Stimulated activated CD8-positive, alpha-beta memory T cell treated with anti-CD3 and anti-CD28 coated beads, Interleukin-15, amount 100 ng/mL, for 48 hours (primary cell): Measurements from ENCODE around the gene PCDHA5.
"Not testable (repeated sequence)": the region's sequence is repeated elsewhere in the genome, so short reads cannot be mapped to it uniquely, and the experiment has no call there.

ENCODE experiments used
- DNase-seq, 2 donors: peaks; one replicate each; pipeline ENCODE4 v3.0.0-alpha.2; 2020; ENCODE audit warnings: low read depth in 2 of 2

PCDHA5 gene

DNA sequence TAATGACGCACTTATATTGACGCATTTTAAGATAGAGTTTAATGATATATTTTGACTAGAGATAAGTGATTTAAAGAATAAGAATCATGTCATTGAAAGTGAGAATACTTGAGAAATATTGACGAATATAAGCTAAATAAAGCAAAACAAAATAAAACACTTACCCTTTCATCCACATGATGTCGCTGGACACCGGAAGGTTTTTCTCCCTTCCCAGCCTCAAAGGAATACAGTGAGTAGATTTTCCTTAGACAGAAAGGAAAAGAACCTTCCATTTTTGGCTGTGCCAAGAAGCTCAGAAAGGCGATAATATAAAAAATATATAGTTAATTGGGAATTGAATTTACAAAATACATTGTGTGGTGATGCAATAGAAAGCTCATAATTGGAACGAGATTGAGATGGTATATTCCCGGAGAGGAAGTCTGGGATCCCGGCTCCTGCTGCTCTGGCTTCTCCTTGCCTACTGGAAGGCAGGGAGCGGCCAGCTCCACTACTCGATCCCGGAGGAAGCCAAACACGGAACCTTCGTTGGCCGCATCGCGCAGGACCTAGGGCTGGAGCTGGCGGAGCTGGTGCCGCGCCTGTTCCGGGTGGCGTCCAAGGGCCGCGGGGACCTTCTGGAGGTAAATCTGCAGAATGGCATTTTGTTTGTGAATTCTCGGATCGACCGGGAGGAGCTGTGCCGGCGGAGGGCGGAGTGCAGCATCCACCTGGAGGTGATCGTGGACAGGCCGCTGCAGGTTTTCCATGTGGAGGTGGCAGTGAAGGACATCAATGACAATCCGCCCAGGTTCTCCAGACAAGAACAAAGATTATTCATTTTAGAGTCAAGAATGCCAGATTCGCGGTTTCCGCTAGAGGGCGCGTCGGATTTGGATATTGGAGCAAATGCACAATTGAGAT, at the start of gene PCDHA5:
TSS of gene PCDHA5 (plus strand) at position 239 of the 906 bp plus-strand sequence.
- DNase-seq = no peak

DNA sequence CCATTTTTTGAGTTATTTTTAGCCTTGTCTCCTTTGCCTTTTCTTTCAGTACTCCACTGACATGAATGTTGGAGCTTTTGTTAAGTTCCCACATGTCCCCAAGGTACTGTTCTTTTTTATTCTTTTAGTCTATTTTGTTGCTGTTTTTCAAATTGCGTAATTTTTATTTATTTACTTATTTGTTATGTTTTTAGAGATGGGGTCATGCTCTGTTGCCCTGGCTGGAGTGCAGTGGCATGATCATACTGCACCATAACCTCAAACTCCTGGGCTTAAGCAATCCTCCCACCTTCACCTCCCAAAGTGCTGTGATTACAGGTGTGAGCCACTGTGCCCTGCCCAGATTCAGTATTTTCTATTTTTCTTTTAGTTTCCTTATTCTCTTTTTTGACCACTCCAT, 40.9 kb upstream of the PCDHA5 start:
- DNase-seq = no peak

DNA sequence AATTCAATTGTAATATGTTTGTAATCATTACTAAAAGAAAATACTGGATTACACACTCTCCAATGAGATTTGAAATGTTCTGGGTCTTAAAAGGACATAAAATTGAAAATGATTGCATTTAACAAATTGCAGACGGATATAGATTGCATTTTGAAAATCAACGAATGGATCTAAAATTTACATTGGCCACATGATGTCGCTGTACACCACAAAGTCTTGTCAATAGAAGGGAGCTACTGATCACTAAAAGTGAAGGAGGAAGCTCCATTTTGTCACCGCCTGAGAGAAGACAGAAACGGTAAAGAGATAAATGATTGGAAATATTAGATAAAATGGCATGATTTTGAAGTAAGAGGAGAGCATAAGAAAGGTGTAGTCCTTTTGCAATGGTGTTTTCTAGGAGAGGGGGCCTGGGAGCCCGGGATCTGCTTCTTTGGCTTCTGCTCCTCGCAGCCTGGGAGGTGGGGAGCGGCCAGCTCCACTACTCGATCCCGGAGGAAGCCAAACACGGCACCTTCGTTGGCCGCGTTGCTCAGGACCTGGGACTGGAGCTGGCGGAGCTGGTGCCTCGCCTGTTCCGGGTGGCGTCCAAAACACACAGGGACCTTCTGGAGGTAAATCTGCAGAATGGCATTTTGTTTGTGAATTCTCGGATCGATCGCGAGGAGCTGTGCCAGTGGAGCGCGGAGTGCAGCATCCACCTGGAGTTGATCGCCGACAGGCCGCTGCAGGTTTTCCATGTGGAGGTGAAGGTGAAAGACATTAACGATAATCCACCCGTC, 35.3 kb upstream of the PCDHA5 start, which contains the start of gene PCDHA1:
TSS of gene PCDHA1 (plus strand) at position 236 of the 782 bp plus-strand sequence.
- DNase-seq = no peak

DNA sequence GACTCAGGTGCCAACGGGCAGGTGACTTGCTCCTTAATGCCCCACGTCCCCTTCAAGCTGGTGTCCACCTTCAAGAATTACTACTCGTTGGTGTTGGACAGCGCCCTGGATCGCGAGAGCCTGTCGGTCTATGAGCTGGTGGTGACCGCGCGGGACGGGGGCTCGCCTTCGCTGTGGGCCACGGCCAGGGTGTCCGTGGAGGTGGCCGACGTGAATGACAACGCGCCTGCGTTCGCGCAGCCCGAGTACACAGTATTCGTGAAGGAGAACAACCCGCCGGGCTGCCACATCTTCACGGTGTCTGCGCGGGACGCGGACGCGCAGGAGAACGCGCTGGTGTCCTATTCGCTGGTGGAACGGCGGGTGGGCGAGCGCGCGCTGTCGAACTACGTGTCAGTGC, 34.0 kb upstream of the PCDHA5 start:
- not testable (repeated sequence) for DNase-seq

DNA sequence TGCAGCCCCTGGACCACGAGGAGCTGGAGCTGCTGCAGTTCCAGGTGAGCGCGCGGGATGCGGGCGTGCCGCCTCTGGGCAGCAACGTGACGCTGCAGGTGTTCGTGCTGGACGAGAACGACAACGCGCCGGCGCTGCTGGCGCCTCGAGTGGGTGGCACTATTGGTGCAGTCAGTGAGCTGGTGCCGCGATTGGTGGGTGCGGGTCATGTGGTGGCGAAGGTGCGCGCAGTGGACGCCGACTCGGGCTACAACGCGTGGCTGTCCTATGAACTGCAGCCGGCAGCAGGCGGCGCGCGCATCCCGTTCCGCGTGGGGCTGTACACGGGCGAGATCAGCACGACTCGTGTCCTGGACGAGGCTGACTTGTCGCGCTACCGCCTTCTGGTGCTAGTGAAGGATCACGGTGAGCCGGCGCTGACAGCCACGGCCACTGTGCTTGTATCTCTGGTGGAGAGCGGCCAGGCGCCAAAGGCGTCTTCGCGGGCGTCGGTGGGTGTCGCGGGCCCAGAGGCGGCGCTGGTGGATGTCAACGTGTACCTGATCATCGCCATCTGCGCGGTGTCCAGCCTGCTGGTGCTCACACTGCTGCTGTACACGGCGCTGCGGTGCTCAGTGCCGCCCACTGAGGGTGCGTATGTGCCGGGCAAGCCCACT, 33.4 kb upstream of the PCDHA5 start:
- DNase-seq = not testable (repeated sequence)

DNA sequence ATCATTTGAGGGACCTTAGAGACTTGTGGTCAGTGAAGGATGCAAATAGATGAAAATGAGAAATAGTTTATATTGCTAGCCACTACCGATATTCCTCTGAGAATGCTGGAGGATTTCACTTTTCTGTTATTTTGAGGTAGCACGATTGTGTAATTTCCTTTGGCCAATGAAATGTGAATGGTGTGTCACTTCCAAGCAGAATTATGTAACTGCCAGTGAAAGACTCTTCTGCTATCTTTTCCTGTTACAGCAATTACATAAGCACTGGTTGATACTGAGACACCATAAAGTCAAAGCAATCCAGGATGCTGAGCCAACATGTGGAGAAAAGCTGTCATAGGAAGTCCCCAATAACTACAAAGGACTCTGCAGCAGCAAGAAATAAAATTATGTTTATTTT, 30.3 kb upstream of the PCDHA5 start:
- no peak for DNase-seq

DNA sequence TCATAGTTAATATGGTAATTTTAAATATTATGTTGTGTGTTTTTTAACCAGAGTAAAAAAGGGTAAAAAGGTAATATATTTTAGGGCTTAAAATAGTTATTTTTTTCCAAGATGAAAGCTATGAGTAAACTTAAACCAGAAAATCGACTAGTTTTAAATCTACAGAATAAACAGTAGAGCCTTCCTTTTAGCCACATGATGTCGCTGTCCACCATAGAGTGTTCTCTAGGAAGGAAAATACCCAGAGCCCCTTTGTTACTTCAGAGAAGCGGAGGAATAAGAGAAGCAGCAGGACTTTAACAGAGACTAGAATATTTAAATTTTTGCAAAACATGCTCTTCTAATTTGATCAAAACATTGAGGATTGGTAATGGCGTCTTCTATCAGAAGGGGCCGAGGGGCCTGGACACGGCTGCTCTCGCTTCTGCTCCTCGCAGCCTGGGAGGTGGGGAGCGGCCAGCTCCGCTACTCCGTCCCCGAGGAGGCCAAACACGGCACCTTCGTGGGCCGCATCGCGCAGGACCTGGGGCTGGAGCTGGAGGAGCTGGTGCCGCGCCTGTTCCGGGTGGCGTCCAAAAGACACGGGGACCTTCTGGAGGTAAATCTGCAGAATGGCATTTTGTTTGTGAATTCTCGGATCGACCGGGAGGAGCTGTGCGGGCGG, 26.7 kb upstream of the PCDHA5 start, which contains the start of gene PCDHA2:
TSS of gene PCDHA2 (plus strand) at position 258 of the 664 bp plus-strand sequence.
- no peak for DNase-seq

DNA sequence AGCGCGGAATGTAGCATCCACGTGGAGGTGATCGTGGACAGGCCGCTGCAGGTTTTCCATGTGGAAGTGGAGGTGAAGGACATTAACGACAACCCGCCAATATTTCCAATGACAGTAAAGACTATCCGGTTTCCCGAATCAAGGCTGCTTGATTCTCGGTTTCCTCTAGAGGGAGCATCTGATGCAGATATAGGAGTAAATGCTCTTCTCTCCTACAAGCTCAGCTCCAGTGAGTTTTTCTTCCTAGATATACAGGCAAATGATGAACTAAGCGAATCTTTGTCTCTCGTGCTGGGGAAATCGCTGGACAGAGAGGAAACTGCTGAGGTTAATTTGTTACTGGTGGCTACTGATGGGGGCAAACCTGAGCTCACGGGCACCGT, 26.2 kb upstream of the PCDHA5 start:
- no peak for DNase-seq

DNA sequence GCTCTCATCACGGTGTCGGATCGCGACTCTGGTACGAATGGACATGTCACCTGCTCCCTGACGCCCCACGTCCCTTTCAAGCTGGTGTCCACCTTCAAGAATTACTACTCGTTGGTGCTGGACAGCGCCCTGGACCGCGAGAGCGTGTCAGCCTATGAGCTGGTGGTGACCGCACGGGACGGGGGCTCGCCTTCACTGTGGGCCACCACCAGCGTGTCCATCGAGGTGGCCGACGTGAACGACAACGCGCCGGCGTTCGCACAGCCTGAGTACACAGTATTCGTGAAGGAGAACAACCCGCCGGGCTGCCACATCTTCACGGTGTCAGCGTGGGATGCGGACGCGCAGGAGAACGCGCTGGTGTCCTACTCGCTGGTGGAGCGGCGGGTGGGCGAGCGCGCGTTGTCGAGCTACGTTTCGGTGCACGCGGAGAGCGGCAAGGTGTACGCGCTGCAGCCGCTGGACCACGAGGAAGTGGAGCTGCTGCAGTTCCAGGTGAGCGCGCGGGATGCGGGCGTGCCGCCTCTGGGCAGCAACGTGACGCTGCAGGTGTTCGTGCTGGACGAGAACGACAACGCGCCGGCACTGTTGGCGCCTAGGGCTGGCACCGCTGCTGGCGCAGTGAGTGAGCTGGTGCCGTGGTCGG, 25.2 kb upstream of the PCDHA5 start:
- not testable (repeated sequence) for DNase-seq

DNA sequence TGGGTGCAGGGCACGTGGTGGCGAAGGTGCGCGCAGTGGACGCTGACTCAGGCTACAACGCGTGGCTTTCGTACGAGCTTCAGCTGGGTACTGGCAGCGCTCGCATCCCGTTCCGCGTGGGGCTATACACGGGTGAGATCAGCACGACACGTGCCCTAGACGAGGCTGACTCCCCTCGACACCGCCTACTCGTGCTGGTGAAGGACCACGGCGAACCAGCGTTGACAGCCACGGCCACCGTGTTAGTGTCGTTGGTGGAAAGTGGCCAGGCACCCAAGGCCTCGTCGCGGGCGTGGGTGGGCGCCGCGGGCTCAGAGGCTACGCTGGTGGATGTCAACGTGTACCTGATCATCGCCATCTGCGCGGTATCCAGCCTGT, 24.7 kb upstream of the PCDHA5 start:
- DNase-seq = no peak

DNA sequence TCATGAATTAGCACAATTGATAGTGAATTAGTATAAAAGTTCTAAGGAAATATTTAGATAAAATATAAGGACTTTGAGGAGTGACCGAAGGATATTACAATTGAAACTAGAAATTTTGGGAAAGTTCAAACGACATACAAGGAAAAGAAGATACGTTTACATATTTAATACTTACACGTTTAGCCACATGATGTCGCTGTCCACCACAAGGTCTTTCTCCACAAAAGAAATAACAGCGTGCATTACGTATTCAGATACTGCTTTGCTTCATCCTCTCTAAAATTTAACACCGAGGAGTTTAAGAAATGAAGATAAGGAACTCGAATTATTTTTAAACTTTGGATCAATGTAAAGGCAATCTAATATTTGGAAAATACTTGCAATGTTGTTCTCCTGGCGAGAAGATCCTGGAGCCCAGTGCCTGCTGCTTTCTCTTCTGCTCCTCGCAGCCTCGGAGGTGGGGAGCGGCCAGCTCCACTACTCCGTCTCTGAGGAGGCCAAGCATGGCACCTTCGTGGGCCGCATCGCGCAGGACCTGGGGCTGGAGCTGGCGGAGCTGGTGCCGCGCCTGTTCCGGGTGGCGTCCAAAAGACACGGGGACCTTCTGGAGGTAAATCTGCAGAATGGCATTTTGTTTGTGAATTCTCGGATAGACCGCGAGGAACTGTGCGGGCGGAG, 20.5 kb upstream of the PCDHA5 start, which contains the start of gene PCDHA3:
TSS of gene PCDHA3 (plus strand) at position 242 of the 678 bp plus-strand sequence.
- no peak for DNase-seq

DNA sequence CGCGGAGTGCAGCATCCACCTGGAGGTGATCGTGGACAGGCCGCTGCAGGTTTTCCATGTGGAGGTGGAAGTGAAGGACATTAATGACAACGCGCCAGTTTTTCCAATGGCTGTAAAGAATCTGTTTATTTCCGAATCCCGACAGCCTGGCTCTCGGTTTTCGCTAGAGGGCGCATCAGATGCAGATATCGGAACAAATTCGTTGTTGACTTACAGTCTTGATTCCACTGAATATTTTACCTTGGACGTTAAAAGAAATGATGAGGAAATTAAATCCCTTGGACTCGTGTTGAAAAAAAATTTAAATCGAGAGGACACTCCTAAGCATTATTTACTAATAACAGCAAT, 19.9 kb upstream of the PCDHA5 start:
- DNase-seq = no peak

DNA sequence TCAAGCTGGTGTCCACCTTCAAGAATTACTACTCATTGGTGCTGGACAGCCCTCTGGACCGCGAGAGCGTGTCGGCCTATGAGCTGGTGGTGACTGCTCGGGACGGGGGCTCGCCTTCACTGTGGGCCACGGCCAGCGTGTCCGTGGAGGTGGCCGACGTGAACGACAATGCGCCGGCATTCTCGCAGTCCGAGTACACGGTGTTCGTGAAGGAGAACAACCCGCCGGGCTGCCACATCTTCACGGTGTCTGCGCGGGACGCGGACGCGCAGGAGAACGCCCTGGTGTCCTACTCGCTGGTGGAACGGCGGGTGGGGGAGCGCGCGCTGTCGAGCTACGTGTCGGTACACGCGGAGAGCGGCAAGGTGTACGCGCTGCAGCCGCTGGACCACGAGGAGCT, 19.0 kb upstream of the PCDHA5 start:
- not testable (repeated sequence) for DNase-seq

DNA sequence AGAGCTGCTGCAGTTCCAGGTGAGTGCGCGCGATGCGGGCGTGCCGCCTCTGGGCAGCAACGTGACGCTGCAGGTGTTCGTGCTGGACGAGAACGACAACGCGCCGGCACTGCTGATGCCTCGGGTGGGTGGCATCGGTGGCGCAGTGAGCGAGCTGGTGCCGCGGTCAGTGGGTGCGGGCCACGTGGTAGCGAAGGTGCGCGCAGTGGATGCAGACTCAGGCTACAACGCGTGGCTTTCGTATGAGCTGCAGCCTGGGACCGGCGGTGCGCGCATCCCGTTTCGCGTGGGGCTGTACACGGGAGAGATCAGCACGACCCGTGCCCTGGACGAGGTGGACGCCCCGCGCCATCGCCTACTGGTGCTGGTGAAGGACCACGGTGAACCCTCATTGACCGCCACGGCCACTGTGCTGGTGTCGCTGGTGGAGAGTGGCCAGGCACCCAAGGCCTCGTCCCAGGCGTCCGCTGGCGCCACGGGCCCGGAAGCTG, 18.6 kb upstream of the PCDHA5 start:
- DNase-seq = no peak

DNA sequence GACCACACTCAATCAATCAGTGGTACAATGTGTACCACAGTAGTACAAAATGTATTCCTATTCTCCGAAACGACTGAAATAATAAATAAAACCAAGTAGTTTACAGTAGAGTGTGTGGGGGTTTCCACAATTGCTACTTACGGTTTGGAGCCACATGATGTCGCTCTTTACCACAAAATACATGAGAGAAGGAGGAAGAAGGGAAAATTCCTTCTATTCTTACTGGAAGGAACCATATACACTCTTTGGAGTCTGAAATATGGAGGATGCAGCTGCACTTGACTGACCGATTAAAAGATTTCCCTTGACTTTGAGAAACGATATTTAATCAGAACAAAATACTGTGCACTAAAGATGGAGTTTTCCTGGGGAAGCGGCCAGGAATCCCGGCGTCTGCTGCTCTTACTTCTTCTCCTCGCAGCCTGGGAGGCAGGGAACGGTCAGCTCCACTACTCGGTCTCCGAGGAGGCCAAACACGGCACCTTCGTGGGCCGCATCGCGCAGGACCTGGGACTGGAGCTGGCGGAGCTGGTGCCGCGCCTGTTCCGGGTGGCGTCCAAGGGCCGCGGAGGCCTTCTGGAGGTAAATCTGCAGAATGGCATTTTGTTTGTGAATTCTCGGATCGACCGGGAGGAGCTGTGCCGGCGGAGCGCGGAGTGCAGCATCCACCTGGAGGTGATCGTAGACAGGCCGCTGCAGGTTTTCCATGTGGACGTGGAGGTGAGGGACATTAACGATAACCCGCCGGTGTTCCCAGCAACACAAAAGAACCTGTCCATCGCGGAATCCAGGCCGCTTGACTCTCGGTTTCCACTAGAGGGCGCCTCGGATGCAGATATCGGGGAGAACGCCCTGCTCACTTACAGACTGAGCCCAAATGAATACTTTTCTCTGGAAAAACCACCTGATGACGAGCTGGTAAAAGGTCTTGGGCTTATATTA, 14.3 kb upstream of the PCDHA5 start, which contains the start of gene PCDHA4:
TSS of gene PCDHA4 (plus strand) at position 235 of the 942 bp plus-strand sequence.
- DNase-seq = no peak

DNA sequence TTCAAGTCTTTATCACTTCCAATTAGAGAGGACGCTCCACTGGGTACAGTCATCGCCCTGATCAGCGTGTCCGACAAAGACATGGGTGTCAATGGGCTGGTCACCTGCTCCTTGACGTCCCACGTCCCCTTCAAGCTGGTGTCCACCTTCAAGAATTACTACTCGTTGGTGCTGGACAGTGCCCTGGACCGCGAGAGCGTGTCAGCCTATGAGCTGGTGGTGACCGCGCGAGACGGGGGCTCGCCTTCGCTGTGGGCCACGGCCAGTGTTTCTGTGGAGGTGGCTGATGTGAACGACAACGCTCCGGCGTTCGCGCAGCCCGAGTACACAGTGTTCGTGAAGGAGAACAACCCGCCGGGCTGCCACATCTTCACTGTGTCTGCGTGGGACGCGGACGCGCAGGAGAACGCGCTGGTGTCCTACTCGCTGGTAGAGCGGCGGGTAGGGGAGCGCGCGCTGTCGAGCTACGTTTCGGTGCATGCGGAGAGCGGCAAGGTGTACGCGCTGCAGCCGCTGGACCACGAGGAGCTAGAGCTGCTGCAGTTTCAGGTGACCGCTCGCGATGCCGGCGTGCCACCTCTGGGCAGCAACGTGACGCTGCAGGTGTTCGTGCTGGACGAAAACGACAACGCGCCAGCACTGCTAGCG, 13.0 kb upstream of the PCDHA5 start:
- DNase-seq = not testable (repeated sequence)

DNA sequence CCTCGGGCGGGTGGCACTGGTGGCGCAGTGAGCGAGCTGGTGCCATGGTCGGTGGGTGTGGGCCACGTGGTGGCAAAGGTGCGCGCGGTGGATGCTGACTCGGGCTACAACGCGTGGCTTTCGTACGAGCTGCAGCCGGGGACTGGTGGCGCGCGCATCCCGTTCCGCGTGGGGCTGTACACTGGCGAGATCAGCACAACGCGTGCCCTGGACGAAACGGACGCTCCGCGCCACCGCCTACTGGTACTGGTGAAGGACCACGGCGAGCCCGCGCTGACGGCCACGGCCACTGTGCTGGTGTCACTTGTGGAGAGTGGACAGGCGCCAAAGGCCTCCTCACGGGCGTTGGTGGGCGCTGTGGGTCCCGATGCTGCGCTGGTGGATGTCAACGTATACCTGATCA, 12.5 kb upstream of the PCDHA5 start:
- DNase-seq = no peak

DNA sequence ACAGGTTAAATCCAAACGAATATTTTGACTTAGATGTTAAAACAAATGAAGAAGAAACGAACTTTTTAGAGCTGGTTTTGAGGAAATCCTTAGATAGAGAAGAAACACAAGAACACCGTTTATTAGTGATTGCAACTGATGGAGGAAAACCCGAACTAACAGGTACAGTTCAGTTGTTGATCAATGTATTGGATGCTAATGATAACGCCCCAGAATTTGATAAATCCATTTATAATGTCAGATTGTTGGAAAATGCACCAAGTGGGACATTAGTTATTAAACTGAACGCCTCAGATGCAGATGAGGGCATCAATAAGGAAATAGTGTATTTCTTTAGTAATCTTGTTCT, 842 bp downstream of the PCDHA5 start:
- no peak for DNase-seq

DNA sequence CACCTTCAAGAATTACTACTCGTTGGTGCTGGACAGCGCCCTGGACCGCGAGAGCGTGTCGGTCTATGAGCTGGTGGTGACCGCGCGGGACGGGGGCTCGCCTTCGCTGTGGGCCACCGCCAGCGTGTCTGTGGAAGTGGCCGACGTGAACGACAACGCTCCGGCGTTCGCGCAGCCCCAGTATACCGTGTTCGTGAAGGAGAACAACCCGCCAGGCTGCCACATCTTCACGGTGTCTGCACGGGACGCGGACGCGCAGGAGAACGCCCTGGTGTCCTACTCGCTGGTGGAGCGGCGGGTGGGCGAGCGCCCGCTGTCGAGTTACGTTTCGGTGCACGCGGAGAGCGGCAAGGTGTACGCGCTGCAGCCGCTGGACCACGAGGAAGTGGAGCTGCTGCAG, 1.6 kb downstream of the PCDHA5 start:
- not testable (repeated sequence) for DNase-seq
